PFSK-1 (cell line): ENCODE data around the gene TRUB2.

Source experiments
- FOXP2 ChIP-seq: optimal IDR thresholded peaks from 2 replicates; pipeline ENCODE3; 2011; ENCODE audit warnings: borderline replicate concordance, control low read depth, inconsistent platforms; ENCODE audit not compliant: insufficient read depth; ENCODE audit errors: extremely low read length, extremely low read depth
- POLR2AphosphoS5 ChIP-seq: IDR thresholded peaks from 2 replicates; pipeline ENCODE4 v1.6.1; 2012; ENCODE audit warnings: low read depth, mild to moderate bottlenecking, control low read depth, low read length, moderate library complexity
- SIN3A ChIP-seq: IDR thresholded peaks from 2 replicates; pipeline ENCODE4 v1.6.1; 2012; ENCODE audit warnings: mild to moderate bottlenecking, low read length, moderate library complexity, borderline replicate concordance; ENCODE audit not compliant: insufficient read depth
- TAF1 ChIP-seq: IDR thresholded peaks from 2 replicates; pipeline ENCODE4 v1.6.1; 2012; ENCODE audit warnings: low read length, control low read depth, borderline replicate concordance; ENCODE audit not compliant: insufficient read depth
- TF ChIP-seq, protein P1 (sequence below), 2 experiments: IDR thresholded peaks; 2 replicates each; pipeline versions ENCODE4 v1.6.1 to v1.8.0; 2011 to 2012; ENCODE audit warnings: low read depth in 2 of 2, low read length in 2 of 2, control low read depth in 1 of 2, inconsistent platforms in 1 of 2, mild to moderate bottlenecking in 1 of 2, moderate library complexity in 1 of 2; ENCODE audit not compliant: insufficient read depth in 1 of 2

DNA sequence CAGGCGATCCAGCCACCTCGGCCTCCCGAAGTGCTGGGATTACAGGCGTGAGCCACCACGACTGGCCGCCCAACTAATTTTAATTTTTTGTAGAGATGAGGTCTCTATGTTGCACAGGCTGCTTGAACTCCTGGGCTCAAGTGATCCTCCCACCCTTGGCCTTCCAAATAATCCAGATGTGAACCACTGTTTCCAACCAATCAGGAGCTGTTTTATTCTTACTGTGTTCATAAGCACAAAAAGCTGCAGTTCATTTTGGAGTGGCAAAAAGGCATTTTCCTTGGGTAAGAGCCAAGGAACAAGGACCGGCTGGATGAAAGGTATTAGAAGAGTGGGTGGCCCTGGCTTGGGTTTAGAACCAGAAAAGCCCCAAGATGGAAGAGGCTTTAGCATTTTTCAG lies 12.9 kb upstream of the TRUB2 start:
- no peak for TF ChIP-seq FOXP2
- no peak for TF ChIP-seq POLR2AphosphoS5
- TF ChIP-seq TAF1: no peak
- TF ChIP-seq, protein P1, sequence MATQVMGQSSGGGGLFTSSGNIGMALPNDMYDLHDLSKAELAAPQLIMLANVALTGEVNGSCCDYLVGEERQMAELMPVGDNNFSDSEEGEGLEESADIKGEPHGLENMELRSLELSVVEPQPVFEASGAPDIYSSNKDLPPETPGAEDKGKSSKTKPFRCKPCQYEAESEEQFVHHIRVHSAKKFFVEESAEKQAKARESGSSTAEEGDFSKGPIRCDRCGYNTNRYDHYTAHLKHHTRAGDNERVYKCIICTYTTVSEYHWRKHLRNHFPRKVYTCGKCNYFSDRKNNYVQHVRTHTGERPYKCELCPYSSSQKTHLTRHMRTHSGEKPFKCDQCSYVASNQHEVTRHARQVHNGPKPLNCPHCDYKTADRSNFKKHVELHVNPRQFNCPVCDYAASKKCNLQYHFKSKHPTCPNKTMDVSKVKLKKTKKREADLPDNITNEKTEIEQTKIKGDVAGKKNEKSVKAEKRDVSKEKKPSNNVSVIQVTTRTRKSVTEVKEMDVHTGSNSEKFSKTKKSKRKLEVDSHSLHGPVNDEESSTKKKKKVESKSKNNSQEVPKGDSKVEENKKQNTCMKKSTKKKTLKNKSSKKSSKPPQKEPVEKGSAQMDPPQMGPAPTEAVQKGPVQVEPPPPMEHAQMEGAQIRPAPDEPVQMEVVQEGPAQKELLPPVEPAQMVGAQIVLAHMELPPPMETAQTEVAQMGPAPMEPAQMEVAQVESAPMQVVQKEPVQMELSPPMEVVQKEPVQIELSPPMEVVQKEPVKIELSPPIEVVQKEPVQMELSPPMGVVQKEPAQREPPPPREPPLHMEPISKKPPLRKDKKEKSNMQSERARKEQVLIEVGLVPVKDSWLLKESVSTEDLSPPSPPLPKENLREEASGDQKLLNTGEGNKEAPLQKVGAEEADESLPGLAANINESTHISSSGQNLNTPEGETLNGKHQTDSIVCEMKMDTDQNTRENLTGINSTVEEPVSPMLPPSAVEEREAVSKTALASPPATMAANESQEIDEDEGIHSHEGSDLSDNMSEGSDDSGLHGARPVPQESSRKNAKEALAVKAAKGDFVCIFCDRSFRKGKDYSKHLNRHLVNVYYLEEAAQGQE (IDR thresholded peaks at IDR 0.05; ENCODE audit: insufficient read depth in 1 of 2, low read depth in 2 of 2, low read length in 2 of 2): no peak
- TF ChIP-seq SIN3A: no peak
